Measurements from ENCODE around the gene SPRED2.

SPRED2 gene

DNA sequence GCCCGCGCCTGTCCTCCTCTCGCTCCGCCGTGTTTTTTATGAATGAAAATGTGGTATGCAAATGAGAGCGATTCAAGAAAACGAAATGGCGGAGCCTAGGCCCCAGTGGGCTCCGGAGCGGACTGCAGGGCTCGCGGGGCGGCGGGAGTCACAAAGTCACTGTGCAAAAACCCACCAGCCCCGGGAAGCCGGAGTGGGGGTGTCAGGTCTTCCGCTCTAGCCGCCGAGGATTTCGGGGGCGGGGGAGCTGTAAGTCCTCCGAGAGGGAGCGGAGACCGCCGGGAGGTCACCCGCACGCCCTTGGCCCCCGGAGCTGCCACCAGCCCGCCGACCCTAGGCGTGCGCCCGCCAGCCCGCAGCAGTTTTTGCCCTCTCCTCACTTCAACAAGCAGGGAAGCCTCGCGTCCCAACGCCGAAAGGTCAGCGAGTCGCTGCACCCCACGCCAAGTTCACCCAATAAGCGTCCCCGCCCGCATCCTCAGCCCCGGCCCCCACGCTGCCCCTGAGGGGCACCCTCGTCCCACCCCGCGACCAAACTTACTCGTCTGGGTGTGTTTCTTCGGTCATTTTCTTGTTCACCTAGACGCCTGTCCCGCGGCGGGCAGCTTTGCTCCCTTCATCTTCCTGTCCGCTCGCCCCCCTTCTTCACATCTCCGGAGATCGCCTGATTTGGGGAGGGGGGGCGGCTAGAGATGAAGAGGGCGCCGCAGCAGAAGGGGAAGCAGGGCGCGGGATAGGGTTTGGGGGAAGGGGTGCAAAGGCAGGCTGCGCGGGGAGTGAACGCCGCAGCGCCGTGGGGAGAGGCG is 775 bp downstream of the SPRED2 start:
- H3K9me3 ChIP-seq (ENCODE audit: control insufficient read depth, low read length), result no peaks in the 10 kb centered on the region
- H3K27me3 ChIP-seq (ENCODE audit: control insufficient read depth, insufficient read depth, low read length, poor library complexity, severe bottlenecking), result peaks cover 57% of the 10 kb centered on the region
- H3K27ac ChIP-seq (ENCODE audit: insufficient read depth, low read depth, low read length, poor library complexity, severe bottlenecking), result no peak overlapping the region
- peaks cover 6% of the 10 kb centered on the region for H3K4me1 ChIP-seq (ENCODE audit: control insufficient read depth, insufficient read depth, low read length)
- 0% methylated on average over 71 of the region's 71 CpGs for WGBS, 2 experiments
- no peaks in the 10 kb centered on the region for H3K36me3 ChIP-seq (ENCODE audit: control insufficient read depth, insufficient read depth, low read length)
- H3K4me3 ChIP-seq (ENCODE audit: insufficient read depth, low read depth, low read length), result peak overlapping the region; percentile 76

- WGBS, 2 experiments, result 0% methylated on average over 95 of the region's 95 CpGs
- no peaks in the 10 kb centered on the region for H3K36me3 ChIP-seq (ENCODE audit: control insufficient read depth, insufficient read depth, low read length)
- peaks cover 54% of the 10 kb centered on the region for H3K27me3 ChIP-seq (ENCODE audit: control insufficient read depth, insufficient read depth, low read length, poor library complexity, severe bottlenecking)
- peak overlapping the region; percentile 76 for H3K4me3 ChIP-seq (ENCODE audit: insufficient read depth, low read depth, low read length)
- no peak overlapping the region for H3K27ac ChIP-seq (ENCODE audit: insufficient read depth, low read depth, low read length, poor library complexity, severe bottlenecking)
- H3K9me3 ChIP-seq (ENCODE audit: control insufficient read depth, low read length), result no peaks in the 10 kb centered on the region
- peaks cover 6% of the 10 kb centered on the region for H3K4me1 ChIP-seq (ENCODE audit: control insufficient read depth, insufficient read depth, low read length)
Observed at GRCh38 chr2:65430603-65431420, 1.6 kb downstream of the SPRED2 start.

GRCh38 chr2:65429786-65430602 is 2.4 kb downstream of the SPRED2 start:
- H3K27ac ChIP-seq (ENCODE audit: insufficient read depth, low read depth, low read length, poor library complexity, severe bottlenecking), result no peak overlapping the region

GRCh38 chr2:65427532-65427931 is 4.9 kb downstream of the SPRED2 start:
- WGBS, 2 experiments, result 83% methylated on average over 2 of the region's 2 CpGs

More at GRCh38 chr2:65429786-65430602, 2.4 kb downstream of the SPRED2 start:
- Histone ChIP-seq H3K4me3 (ENCODE audit: insufficient read depth, low read depth, low read length) (peak overlapping the region; percentile 76), H3K9me3 (ENCODE audit: control insufficient read depth, low read length) (no peaks in the 10 kb centered on the region), H3K4me1 (ENCODE audit: control insufficient read depth, insufficient read depth, low read length) (peaks cover 6% of the 10 kb centered on the region), H3K27me3 (ENCODE audit: control insufficient read depth, insufficient read depth, low read length, poor library complexity, severe bottlenecking) (peaks cover 47% of the 10 kb centered on the region), H3K36me3 (ENCODE audit: control insufficient read depth, insufficient read depth, low read length) (no peaks in the 10 kb centered on the region)
- WGBS, 2 experiments, result 25 to 26% methylated on average over 17 of the region's 17 CpGs

DNA sequence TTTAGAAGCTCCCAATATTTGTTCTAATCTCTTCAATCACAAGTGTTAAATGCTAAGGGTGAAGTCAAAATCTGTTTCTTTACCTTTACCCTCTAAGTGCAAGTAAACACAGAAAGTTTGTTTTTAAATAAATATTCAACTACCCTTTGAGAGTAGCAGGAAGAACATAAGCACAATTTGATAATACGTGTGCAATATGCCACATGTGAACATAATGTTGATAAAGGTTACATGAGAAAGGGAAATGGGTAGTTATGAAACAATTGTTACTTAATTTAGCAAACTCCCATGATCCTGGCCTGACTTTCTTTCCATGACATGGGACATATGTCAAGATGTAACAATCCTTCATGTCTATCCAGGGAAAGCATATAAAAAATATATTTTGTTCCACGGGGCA is 7.1 kb downstream of the SPRED2 start:
- Histone ChIP-seq H3K4me1 (ENCODE audit: control insufficient read depth, insufficient read depth, low read length) (peaks cover 3% of the 10 kb centered on the region), H3K27ac (ENCODE audit: insufficient read depth, low read depth, low read length, poor library complexity, severe bottlenecking) (no peak overlapping the region), H3K4me3 (ENCODE audit: insufficient read depth, low read depth, low read length) (no peak overlapping the region), H3K27me3 (ENCODE audit: control insufficient read depth, insufficient read depth, low read length, poor library complexity, severe bottlenecking) (peaks cover 16% of the 10 kb centered on the region), H3K9me3 (ENCODE audit: control insufficient read depth, low read length) (no peaks in the 10 kb centered on the region), H3K36me3 (ENCODE audit: control insufficient read depth, insufficient read depth, low read length) (no peaks in the 10 kb centered on the region)
- 88 to 100% methylated on average over 2 of the region's 2 CpGs for WGBS, 2 experiments

More at GRCh38 chr2:65427532-65427931, 4.9 kb downstream of the SPRED2 start:
- peaks cover 31% of the 10 kb centered on the region for H3K27me3 ChIP-seq (ENCODE audit: control insufficient read depth, insufficient read depth, low read length, poor library complexity, severe bottlenecking)
- peaks cover 6% of the 10 kb centered on the region for H3K4me1 ChIP-seq (ENCODE audit: control insufficient read depth, insufficient read depth, low read length)
- H3K9me3 ChIP-seq (ENCODE audit: control insufficient read depth, low read length), result no peaks in the 10 kb centered on the region
- H3K27ac ChIP-seq (ENCODE audit: insufficient read depth, low read depth, low read length, poor library complexity, severe bottlenecking), result no peak overlapping the region
- H3K4me3 ChIP-seq (ENCODE audit: insufficient read depth, low read depth, low read length), result no peak overlapping the region
- no peaks in the 10 kb centered on the region for H3K36me3 ChIP-seq (ENCODE audit: control insufficient read depth, insufficient read depth, low read length)

GRCh38 chr2:65424391-65424790 is 8.0 kb downstream of the SPRED2 start:
- Histone ChIP-seq H3K36me3 (ENCODE audit: control insufficient read depth, insufficient read depth, low read length) (no peaks in the 10 kb centered on the region), H3K4me1 (ENCODE audit: control insufficient read depth, insufficient read depth, low read length) (no peaks in the 10 kb centered on the region)

GRCh38 chr2:65421432-65421748 is 11.0 kb downstream of the SPRED2 start:
- H3K9me3 ChIP-seq (ENCODE audit: control insufficient read depth, low read length), result no peaks in the 10 kb centered on the region
- no peak overlapping the region for H3K27ac ChIP-seq (ENCODE audit: insufficient read depth, low read depth, low read length, poor library complexity, severe bottlenecking)
- H3K27me3 ChIP-seq (ENCODE audit: control insufficient read depth, insufficient read depth, low read length, poor library complexity, severe bottlenecking), result no peaks in the 10 kb centered on the region
- no peaks in the 10 kb centered on the region for H3K36me3 ChIP-seq (ENCODE audit: control insufficient read depth, insufficient read depth, low read length)
- H3K4me1 ChIP-seq (ENCODE audit: control insufficient read depth, insufficient read depth, low read length), result no peaks in the 10 kb centered on the region
- 77 to 93% methylated on average over 1 of the region's 1 CpG for WGBS, 2 experiments
- no peak overlapping the region for H3K4me3 ChIP-seq (ENCODE audit: insufficient read depth, low read depth, low read length)

More at GRCh38 chr2:65424391-65424790, 8.0 kb downstream of the SPRED2 start:
- Histone ChIP-seq H3K27ac (ENCODE audit: insufficient read depth, low read depth, low read length, poor library complexity, severe bottlenecking) (no peak overlapping the region), H3K9me3 (ENCODE audit: control insufficient read depth, low read length) (no peaks in the 10 kb centered on the region), H3K4me3 (ENCODE audit: insufficient read depth, low read depth, low read length) (no peak overlapping the region), H3K27me3 (ENCODE audit: control insufficient read depth, insufficient read depth, low read length, poor library complexity, severe bottlenecking) (peaks cover 7% of the 10 kb centered on the region)
- WGBS, 2 experiments, result 77 to 78% methylated on average over 3 of the region's 3 CpGs

DNA sequence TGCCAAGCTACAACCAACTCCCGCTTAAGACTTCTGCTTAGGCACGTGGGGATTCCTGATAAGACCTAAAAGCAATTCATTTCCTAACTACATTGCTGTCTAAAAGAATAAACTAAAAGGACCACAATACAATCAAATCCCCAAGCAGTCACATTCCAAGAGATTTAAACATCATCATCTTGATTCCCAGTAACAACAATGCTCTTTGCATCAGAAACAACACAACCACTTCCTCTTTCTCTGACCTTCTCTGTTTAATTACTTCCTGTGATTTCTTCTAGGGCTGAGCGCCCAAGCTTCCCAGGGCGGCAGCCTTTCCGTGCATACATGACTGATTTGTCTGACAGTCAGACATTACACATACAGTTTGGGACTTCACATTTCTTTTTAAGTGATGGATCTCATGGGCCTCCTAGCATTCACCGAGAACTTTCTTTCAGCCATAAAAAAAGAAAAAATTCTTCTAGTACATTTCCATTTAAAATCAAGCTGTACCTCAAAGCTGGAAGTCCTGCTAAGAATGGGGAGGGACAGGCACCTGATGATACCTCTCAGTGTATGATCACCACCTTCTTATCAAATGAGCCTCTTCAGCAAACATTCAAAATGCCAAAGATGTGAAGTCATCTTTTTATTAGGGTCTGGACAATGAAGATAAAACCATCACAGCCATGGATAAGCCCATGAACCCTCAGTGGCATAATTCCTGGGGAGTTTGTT is 11.5 kb downstream of the SPRED2 start:
- no peaks in the 10 kb centered on the region for H3K36me3 ChIP-seq (ENCODE audit: control insufficient read depth, insufficient read depth, low read length)
- WGBS, 2 experiments, result 68 to 70% methylated on average over 6 of the region's 6 CpGs
- no peaks in the 10 kb centered on the region for H3K27me3 ChIP-seq (ENCODE audit: control insufficient read depth, insufficient read depth, low read length, poor library complexity, severe bottlenecking)
- no peak overlapping the region for H3K4me3 ChIP-seq (ENCODE audit: insufficient read depth, low read depth, low read length)
- no peaks in the 10 kb centered on the region for H3K4me1 ChIP-seq (ENCODE audit: control insufficient read depth, insufficient read depth, low read length)
- H3K9me3 ChIP-seq (ENCODE audit: control insufficient read depth, low read length), result no peaks in the 10 kb centered on the region
- no peak overlapping the region for H3K27ac ChIP-seq (ENCODE audit: insufficient read depth, low read depth, low read length, poor library complexity, severe bottlenecking)

- Histone ChIP-seq H3K27me3 (ENCODE audit: control insufficient read depth, insufficient read depth, low read length, poor library complexity, severe bottlenecking) (no peaks in the 10 kb centered on the region), H3K4me1 (ENCODE audit: control insufficient read depth, insufficient read depth, low read length) (peaks cover 4% of the 10 kb centered on the region), H3K27ac (ENCODE audit: insufficient read depth, low read depth, low read length, poor library complexity, severe bottlenecking) (no peak overlapping the region), H3K9me3 (ENCODE audit: control insufficient read depth, low read length) (no peaks in the 10 kb centered on the region), H3K36me3 (ENCODE audit: control insufficient read depth, insufficient read depth, low read length) (no peaks in the 10 kb centered on the region), H3K4me3 (ENCODE audit: insufficient read depth, low read depth, low read length) (no peak overlapping the region)
- 95% methylated on average over 3 of the region's 3 CpGs for WGBS, 2 experiments
Observed at GRCh38 chr2:65417509-65418085, 14.8 kb downstream of the SPRED2 start.

Measured in ectodermal cell (in vitro differentiated cells).